ENCODE results near the gene TMEM219.

TMEM219 gene

DNA sequence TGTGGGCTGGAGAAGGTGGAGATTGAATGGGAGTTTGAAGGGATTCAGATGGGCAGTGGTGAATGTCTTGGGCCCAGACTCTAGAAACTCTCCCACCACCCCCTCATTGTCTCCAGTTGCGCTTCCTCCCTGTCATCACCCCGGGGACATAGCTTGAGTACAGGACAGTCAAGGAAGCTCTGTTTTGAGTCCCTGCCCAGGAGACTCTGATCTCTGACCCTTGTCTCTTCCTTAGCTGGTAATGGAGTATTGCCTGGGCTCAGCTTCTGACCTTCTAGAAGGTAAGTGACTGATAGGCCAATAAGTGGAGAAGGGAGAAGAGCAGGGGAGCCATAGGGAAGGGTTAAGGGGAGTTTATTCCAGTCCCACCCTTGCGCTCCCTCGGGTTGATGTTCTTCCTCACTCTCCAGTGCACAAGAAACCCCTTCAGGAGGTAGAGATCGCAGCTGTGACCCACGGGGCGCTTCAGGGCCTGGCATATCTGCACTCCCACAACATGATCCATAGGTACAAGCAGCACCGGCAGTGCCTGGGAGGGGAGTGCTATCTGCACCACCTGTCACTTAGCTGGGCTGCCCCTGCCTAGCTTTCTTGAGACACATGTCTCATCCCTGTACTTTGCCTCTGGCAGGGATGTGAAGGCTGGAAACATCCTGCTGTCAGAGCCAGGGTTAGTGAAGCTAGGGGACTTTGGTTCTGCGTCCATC lies 16.8 kb downstream of the TMEM219 start:
- DNase-seq (ENCODE audit: low read depth in 2 of 2), result no peak

DNA sequence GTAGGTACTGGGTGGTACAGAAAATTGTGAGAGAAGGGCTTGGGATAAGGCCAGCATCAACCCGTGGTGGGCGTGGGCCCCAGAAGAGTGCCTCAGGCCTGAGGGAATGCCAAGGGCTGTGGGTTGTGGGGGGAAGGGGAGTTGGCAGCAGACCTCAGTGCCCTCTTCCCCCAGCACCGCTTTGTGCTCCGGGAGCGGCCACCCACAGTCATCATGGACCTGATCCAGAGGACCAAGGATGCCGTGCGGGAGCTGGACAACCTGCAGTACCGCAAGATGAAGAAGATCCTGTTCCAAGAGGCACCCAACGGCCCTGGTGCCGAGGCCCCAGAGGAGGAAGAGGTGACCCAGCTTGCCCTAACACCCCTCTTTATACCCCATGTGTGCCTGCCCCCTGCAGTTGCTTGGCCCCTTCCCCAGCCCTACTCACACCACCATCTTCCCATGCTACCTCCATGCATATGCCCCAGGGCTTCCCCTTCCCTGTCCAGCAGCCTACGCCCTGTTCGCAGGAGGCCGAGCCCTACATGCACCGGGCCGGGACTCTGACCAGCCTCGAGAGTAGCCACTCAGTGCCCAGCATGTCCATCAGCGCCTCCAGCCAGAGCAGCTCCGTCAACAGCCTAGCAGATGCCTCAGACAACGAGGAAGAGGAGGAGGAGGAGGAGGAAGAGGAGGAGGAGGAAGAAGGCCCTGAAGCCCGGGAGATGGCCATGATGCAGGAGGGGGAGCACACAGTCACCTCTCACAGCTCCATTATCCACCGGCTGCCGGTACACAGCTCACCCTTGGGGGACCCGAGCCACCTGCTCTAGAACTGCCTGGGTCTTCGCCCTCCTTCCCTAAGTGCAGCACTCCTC lies 20.9 kb downstream of the TMEM219 start:
- DNase-seq (ENCODE audit: low read depth in 2 of 2), result no peak

DNA sequence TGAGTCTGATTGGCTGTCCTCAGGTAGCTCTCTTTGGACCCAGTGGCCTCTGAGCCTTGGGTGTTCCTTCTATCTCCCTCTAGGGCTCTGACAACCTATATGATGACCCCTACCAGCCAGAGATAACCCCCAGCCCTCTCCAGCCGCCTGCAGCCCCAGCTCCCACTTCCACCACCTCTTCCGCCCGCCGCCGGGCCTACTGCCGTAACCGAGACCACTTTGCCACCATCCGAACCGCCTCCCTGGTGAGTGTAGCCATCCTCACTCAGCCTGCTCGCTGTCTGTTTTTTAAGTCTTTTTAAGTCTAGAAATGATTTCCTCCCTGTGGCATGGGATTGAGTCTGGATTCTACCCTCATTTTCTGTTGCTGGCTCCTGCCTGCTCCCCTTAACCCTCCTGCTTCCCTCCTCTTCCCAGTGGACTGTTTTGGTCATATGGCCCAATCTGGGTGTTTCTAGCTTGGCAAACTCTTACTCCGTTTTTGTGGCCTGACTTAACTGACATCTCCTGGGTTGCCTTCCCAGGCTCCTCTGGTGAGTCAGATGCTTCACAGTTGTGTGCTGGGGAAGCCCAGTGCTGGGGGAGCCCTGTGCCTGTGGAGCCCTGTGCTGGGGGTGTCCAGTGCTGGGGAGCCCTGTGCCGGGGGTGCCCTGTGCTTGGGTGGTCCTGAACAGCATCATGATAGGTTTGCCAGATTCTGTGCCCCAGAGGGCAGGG lies 21.7 kb downstream of the TMEM219 start:
- DNase-seq (ENCODE audit: low read depth in 2 of 2), result no peak

DNA sequence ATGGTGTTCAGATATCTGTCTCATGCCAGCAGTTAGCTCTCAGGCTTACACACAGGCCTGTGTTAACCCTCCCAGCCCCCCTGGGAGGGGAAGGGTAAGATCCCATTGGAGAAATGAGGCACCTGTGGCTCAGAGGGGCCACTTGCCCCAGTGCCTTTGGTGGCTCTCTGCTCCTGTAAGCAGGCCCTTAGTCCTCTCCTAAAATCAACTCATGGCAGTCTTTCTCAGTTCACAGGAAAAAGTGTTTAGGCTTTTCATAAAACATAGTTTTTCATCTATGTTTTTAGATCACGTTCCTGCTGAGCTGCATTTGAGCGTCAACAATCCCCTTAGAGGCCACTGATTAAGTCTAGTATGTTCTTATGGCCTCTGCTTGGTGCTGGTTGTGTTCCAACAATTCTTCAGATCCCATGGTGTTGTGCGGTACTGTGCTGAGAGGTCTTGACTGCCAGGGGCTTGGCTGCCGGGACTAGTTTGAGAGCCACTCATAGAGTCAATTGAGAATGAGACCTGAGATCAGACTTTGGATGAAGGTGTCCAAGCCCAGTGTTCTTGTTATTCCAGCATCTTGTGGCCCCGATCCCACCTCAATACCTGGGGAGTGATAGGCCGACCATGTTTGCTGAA lies 22.4 kb downstream of the TMEM219 start:
- DNase-seq (ENCODE audit: low read depth in 2 of 2), result no peak

DNA sequence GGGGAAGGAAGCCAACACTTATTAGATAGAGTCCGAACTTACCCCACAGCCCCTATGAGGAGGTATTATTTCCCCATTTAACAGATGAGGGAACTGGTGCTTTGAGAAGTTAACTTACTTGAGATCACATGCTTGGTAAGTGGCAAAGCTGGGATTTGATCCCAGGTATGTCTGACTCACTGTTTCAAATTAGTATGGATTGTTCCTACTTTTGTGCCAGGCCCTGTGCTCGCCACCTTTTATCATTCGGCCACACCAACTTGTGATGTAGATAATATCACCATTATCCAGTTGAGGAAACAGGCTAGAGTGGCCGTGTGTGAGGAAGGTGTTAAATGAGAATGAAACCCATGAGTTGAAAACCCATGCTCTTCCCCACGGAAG lies 22.9 kb downstream of the TMEM219 start:
- DNase-seq (ENCODE audit: low read depth in 2 of 2), result no peak

DNA sequence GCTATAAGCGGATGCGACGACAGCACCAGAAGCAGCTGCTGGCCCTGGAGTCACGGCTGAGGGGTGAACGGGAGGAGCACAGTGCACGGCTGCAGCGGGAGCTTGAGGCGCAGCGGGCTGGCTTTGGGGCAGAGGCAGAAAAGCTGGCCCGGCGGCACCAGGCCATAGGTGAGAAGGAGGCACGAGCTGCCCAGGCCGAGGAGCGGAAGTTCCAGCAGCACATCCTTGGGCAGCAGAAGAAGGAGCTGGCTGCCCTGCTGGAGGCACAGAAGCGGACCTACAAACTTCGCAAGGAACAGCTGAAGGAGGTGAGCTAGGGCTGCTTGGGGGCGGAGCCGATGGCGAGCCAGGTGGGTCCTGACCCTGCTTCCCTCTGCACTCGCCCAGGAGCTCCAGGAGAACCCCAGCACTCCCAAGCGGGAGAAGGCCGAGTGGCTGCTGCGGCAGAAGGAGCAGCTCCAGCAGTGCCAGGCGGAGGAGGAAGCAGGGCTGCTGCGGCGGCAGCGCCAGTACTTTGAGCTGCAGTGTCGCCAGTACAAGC lies 23.5 kb downstream of the TMEM219 start:
- no peak for DNase-seq (ENCODE audit: low read depth in 2 of 2)

DNA sequence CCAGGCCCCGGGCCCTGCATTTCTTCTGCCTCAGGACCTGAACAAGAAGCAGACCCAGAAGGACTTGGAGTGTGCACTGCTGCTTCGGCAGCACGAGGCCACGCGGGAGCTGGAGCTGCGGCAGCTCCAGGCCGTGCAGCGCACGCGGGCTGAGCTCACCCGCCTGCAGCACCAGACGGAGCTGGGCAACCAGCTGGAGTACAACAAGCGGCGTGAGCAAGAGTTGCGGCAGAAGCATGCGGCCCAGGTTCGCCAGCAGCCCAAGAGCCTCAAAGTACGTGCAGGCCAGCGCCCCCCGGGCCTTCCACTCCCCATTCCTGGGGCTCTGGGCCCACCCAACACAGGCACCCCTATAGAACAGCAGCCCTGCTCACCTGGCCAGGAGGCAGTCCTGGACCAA lies 24.4 kb downstream of the TMEM219 start:
- no peak for DNase-seq (ENCODE audit: low read depth in 2 of 2)

DNA sequence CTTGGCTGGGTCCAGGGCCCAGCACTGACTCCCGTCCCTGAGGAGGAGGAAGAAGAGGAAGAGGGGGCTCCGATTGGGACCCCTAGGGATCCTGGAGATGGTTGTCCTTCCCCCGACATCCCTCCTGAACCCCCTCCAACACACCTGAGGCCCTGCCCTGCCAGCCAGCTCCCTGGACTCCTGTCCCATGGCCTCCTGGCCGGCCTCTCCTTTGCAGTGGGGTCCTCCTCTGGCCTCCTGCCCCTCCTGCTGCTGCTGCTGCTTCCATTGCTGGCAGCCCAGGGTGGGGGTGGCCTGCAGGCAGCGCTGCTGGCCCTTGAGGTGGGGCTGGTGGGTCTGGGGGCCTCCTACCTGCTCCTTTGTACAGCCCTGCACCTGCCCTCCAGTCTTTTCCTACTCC lies 25.1 kb downstream of the TMEM219 start:
- DNase-seq (ENCODE audit: low read depth in 2 of 2), result no peak

DNA sequence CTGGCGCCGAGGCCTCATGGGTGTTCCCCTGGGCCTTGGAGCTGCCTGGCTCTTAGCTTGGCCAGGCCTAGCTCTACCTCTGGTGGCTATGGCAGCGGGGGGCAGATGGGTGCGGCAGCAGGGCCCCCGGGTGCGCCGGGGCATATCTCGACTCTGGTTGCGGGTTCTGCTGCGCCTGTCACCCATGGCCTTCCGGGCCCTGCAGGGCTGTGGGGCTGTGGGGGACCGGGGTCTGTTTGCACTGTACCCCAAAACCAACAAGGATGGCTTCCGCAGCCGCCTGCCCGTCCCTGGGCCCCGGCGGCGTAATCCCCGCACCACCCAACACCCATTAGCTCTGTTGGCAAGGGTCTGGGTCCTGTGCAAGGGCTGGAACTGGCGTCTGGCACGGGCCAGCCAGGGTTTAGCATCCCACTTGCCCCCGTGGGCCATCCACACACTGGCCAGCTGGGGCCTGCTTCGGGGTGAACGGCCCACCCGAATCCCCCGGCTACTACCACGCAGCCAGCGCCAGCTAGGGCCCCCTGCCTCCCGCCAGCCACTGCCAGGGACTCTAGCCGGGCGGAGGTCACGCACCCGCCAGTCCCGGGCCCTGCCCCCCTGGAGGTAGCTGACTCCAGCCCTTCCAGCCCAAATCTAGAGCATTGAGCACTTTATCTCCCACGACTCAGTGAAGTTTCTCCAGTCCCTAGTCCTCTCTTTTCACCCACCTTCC lies 25.6 kb downstream of the TMEM219 start:
- DNase-seq (ENCODE audit: low read depth in 2 of 2), result no peak

DNA sequence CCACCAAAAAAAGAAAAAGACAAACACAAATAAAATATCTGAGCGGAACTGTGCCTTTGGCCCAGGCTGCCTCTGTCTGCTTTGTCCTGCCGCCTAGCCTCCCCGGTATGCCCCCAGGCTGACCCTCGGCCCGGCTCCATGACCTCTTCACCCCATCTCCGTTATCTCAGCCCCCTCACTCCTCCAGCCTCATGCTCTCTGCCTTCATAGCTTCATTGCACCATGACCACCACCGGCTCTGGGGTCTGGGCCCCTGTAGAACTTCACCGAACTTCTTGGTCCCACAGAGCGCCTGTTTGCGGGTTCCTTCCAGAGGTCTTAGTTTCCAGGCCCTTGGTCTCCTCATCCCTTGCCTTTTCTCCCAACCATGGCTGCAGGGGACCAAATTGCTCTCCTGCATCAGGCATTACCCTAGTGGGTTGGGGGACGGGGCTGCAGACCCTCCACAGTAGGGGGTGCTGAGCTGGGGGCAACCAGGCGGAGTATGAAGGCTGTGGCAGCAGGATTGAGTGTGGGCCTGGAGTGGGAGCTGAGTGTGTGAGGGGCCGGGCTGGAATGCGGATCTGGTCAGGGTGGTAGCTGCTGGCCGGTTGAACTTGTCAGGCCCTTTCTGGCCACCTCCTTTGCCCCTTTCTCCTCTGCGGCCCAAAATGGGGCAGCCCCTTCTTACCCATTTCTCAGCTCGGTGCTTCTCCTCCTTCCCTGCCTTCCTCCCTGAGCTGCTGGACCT lies 26.6 kb downstream of the TMEM219 start:
- no peak for DNase-seq (ENCODE audit: low read depth in 2 of 2)

DNA sequence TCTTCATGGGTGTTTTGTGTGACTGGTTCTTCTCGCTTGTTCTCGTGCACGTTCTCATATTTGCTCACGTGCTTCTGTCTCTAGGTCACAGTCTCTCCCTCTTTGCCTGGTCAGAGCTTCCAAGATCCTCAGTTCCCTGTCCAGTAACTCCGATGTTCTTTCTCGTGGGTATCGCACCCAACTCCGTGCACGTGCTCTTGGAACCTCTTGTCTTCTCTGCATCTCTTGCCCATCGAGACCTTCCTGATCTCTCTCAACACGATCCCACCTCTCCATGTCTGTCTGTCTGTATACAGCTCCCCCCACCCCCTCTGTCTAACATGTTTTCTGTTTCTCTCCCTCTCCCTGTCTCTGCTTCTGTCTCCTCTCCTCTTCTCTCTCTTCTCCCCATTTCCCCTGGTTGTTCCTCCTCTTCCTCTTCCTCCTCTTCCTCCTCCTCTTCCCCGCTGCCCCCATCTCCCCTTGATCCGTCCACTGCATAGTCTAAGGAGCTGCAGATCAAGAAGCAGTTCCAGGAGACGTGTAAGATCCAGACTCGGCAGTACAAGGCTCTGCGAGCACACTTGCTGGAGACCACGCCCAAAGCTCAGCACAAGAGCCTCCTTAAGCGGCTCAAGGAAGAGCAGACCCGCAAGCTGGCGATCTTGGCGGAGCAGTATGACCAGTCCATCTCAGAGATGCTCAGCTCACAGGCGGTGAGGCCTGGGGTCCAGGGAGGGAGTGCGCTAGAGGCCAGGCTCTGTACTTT lies 27.4 kb downstream of the TMEM219 start:
- no peak for DNase-seq (ENCODE audit: low read depth in 2 of 2)

DNA sequence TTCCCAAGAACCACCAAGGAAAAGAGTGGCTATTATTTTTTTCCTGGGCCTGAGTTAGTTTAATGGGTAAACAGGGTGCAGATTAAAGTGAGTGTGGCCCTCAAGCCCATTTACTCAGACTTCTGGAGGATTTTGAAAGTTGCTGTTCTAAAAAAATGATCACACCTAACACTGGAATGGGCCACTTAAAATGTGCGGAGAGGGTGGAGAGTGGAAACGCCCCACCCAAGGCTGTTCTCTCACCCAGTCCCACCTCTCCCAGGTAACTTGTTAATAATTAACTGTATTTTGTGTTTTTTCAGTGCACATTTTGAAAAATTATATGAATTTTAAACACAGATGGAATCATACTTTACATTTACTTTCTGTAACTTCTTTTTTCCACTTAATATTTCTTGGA lies 28.2 kb downstream of the TMEM219 start:
- DNase-seq (ENCODE audit: low read depth in 2 of 2), result no peak

DNA sequence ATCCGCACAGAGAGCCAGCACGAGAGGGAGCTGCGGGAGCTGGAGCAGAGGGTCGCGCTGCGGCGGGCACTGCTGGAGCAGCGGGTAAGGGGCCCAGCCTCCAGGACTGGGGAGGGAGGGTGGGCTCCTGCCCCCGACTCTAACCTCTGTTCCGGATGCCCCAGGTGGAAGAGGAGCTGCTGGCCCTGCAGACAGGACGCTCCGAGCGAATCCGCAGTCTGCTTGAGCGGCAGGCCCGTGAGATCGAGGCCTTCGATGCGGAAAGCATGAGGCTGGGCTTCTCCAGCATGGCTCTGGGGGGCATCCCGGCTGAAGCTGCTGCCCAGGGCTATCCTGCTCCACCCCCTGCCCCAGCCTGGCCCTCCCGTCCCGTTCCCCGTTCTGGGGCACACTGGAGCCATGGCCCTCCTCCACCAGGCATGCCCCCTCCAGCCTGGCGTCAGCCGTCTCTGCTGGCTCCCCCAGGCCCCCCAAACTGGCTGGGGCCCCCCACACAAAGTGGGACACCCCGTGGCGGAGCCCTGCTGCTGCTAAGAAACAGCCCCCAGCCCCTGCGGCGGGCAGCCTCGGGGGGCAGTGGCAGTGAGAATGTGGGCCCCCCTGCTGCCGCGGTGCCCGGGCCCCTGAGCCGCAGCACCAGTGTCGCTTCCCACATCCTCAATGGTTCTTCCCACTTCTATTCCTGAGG lies 29.1 kb downstream of the TMEM219 start:
- no peak for DNase-seq (ENCODE audit: low read depth in 2 of 2)

DNA sequence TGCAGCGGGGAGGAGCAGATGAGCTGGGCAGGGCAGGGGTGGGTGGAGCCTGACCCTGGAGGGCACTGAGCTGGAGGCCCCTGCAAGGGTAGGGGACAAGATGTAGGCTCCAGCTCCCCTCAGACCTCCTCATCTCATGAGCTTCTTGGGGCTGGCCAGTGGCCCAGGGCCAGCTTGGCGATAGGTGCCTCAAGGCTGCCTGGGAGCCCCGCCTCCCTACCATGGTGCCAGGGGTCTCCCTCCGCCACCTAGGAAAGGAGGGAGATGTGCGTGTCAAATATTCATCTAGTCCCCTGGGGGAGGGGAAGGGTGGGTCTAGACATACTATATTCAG lies 29.7 kb downstream of the TMEM219 start:
- DNase-seq (ENCODE audit: low read depth in 2 of 2), result no peak

DNA sequence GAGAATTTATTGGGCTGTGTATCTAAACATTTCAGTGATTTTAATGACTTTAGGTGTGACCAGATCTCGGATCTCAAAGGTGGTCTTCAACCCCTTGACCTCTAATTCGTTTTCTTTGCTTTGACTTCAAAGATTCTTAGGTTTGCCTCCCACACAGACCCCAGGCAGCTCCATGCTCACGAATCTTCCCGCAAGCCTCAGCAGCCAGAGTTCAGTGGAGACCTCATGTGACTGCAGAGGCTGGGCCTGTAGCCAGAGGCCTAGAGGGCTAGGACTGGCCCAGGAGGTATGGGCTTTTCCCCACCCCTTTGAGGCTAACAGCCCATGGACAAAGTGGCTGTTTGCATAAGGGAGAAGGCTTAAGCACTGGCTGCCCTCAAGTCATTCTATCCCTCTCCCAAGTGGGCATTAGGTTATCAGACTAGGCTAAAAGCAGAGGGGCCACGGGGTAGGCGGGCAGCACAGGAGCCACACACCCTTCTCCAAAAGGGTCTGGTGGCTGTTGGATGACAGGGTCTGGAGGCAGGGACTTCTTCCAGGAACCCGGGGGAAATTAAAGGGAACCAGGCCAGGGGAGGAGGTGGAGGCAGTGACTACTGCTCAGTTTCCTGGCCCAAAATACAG lies 30.6 kb downstream of the TMEM219 start:
- no peak for DNase-seq (ENCODE audit: low read depth in 2 of 2)

DNA sequence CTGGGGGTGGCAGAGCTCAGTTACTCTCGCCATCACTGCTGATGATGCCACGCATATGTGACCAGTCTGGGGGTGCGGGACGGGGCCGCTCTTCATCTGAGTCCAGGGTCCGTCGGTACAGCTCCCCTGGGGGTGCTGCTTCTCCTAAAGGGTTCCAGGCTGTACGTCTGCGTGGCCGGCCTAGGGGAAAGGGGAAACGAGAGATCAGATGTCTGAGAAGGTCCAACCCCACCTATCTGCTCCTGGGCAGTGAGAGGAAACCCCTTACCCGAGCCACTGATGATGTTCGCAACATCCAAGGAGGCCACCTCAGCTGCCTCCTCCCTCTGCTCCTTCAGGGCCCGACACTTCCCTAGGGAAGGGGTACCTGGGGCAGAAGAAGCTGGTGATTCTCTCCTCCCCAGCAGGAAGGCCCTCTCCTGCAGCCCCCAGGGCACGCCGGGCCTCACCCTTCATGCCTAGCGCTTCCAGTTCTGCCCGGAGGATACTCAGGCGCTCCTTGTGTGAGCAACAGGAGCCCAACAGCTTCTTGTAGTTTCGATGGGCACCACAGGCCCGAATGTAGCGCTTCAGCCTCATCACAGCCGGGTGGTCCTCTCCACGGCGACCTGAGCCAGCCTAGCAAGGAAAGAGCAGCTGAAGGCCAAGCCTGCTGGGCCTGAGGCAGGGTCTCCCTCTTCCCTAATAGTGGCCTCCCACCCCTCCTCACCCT lies 31.5 kb downstream of the TMEM219 start:
- no peak for DNase-seq (ENCODE audit: low read depth in 2 of 2)

DNA sequence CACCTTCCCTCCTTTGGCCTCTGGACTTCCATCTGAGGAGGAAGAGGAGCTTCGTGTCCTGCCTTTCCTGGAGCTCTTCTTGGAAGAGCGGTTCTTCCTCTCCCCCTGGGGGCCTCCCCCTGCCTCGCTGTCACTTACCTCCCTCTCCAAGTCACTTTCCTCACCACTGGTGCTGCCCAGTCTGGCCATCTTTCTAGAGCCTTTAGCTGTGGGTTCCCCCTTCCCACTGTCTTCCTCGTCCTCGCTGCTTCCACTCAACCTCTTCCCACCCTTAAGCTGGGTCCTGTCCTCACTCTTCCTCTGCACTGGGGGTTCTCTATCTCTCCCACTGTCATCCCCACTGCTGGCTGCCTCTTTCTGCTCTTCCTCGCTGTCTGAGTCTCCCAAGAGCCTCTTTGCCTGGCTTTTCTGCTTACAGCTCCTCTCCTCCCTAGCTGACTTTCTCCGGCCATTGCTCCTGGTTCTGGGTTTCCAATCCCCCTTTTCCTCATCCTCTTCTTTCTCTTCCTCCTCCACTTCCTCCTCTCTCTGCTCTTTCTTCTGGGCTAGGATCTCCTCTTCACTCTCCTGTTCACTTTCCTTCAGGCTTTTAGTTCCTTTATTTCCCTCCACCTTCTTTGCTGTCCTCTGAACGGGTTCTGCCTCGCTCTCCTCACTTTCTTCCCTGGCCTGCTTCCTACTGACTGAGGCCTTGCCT lies 32.2 kb downstream of the TMEM219 start:
- DNase-seq (ENCODE audit: low read depth in 2 of 2), result no peak
